ENCODE results near the gene DENND4C.
A peak's percentile ranks its signal among the peaks of the same experiment; 100 is the strongest.
"Not testable (repeated sequence)": the region's sequence is repeated elsewhere in the genome, so short reads cannot be mapped to it uniquely, and the experiment has no call there.

Gene DENND4C

DNA sequence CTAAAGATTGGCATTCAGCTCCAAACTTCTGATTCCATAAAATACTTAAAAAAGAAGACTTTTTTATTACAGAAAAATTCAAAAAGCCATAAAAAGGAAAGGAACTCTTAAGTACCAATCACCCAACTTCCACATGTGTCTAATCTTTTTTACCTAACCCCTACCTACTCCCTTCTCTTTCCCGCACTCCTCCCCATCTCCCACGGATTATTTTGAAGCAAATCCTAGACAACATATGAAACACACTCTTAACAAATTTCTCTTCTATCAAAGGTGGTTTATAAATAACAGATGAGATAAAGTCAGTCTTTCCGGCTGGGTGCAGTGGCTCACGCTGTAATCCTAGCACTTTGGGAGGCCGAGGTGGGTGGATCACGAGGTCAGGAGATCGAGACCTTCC lies 5.9 kb upstream of the DENND4C start:
- DNase-seq (ENCODE audit: low spot score) = no peak

DNA sequence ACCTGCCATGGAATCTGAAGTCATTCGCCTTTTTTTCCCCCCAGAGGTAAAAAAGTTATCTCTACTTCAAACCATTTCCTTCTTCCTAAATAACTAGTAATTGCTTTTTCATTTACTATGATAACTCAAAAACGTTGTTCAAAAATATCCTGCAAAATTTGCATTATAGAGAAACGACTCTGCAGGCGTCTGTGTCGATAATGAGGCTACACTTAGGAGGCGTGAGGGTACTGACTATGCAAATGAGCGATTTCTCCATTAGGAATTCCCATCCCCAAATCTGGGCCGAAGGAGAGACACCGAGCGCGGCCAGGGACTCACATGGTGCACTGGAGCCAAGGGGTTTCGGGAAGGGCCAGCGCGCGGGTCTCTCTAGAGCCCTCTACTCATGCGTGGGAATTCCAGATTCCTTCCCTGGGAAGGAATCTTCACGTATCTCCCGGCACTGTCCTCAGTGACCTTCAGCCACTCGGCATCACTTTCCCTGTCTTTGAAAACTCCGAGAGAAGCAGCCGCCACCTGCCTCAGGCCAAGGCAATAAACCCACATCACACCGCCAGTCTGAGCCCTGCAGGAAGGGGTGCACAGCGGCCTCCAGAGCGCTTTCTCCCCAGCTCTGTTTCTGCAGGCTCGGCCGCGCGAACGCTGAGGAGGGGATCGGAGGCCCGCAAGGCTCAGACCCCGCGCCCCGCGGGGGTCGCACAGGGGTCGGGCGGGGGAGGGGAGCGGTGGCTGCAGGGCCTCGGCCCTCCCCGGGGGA lies 718 bp upstream of the DENND4C start:
- no peak for DNase-seq (ENCODE audit: low spot score)

DNA sequence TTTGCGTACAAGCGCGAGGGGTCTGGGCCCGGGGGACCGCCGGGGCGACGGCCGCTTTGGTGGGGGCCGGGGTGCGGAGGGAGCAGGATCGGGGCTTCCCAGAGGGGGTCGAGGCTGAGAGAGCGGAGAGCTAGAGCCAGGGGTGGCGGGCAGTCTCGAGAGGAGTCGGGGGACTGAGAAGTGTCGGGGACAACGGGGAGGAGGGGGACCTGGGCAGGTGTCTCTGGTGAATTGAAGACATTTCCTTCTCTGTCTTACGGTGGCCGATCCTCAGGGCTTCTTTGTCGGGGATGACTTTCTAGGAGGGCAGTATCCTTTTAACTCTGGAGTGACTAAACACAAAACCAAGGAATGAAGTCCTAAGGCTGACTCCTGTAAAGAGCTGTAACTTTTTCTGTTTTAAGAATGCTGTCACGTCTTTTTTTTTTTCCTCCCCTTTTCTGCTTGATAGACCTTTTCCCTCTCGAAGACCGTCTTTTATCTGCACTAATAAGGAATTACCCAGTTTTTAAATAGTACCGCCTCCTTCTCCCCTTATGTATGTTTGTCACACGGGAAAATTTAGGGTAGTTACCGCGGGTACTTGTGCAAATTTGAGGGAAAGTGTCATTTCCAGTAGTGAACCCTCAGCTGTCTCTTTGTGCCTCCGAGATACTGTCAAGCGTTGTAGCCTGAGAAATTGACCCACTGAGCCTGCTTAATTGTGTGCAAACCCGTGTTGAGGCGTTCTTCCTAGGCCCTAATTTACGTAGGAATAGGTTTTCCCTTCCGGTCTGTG lies 822 bp downstream of the DENND4C start:
- DNase-seq (ENCODE audit: low spot score) = peak; percentile 8

DNA sequence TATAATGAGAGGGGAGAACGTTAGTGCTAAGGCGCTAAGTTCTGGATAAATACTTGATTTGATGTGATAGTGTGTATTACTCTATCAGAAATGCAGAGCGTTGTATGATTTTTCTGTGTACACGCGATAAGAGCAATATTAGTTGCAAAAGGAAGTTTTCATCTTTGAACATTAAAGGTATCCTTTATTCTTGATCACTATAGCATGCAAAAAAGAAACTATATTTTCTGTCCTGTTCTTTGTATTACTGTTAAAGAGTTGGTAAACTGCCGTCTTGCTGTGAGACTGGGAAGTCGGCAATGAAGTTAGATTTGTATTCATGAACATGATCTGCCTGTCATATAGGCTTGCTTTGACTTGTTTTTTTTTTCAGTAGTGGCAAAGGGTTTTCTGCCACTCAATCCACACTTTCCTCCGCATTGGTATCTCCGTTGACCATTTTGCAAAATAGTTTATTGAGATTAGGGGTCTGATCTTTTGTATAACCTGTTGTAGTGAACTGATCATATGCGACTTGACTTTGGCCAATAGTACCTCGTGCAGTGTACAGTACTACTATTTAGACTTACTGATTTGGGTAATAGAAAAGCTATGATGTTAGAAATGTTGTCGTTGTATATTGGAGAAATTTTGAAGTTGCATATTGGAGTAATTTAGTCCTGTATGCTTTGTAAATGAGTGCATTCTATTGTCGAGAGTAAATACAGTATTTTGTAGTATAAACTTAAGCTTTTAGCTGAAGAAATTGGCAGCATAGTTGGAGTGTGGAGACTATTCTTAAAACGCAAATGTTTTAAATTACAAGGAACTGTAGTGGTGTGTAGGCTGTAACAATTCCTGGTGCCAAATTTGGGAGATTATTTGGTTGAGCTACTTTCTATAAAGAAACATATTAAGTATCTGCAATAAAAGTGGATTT lies 1.7 kb downstream of the DENND4C start:
- DNase-seq (ENCODE audit: low spot score) = no peak

DNA sequence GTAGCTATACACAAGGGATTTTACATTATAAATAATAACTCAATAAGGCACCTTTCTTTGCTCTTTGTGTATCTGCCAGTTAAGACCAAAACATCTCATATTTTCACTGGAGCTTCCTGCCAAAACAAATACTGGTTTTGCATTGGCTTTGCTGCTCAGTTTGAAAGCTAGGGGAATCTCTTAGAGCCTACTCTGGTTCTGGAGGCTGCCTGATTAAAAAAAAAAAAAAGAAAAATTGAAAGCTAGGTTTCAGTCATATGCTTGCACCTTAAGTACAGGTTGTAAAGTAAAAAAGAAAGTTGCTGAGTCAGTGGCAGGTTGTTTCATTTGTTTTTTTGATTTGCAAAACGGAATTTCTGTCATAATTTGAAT lies 2.3 kb downstream of the DENND4C start:
- DNase-seq (ENCODE audit: low spot score) = peak; percentile 54

DNA sequence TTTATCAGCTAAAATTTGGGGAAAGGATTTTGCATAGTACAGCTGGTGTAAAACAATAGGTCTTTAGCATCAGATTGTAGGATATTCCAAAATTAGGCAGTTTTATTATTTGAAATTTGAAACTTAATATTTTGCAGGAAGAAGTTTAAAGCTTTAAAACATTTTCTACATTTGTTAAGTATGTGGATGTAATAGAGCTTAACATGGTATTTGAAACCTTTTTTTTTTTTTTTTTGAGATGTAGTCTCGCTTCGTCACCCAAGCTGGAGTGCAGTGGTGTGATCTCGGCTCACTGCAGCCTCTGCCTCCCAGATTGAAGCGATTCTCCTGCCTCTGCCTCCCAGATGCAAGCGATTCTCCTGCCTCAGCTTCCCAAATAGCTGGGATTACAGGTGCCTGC lies 2.9 kb downstream of the DENND4C start:
- no peak for DNase-seq (ENCODE audit: low spot score)

DNA sequence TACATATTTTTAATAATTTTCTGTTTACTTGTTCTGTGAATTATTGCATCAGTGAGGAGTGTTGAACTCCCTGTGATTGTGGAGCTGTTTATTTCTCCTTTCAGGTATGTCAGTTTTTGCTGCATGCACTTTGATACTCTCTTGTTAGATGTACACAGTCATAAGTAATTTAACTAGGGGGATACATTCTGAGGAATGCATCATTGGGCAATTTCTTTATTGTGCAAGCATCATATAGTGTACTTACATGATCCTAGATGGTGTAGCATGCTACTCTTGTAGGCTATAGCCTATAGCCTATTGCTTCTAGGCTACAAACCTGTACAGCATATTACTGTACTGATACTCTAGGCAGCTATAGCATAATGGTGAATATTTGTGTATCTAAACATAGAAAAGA lies 9.5 kb downstream of the DENND4C start:
- DNase-seq (ENCODE audit: low spot score) = no peak

DNA sequence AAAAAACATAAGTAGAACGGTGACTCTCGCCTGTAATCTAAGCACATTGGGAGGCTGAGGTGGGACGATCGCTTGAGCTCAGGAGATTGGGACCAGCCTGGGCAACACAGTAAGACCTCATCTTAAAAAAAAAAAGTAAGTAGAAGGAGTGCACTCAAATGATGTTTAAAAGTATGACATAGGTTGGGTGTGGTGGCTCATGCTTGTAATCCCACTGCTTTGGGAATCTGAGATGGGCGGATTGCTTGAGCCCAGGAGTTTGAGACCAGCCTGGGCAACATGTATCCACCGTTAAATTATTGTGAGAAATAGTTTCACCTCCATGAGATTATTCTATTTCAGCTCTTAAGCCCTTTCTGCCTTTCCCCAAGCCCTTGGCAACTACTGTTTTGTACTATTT lies 11.2 kb downstream of the DENND4C start:
- DNase-seq (ENCODE audit: low spot score) = no peak

DNA sequence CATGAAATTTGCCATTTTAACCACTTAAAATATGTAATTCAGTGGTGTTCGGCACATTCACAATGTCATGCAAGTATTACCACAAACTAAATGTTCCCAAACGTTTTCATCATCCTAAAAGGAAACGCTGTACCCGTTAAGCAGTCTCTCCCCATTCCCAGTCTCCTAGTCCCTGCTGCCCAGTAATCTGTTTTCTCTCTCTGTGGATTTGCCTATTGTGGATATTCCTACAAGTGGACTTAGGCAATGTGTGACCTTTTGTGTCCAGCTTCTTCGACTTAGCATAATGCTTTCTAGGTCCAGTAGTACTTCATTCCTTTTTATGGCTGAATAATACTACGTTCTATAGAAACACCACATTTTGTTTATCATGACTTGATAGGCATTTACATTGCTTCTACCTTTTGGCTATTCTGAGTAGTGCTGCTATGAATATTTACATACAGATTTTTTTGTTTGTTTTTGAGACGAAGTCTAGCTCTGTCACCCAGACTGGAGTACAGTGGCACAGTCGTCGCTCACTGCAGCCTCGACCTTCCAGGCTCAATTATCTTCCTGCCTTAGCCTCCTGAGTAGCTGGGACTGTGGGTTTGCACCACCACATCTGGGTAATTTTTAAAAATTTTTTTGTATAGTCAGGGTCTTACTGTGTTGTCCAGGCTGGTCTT lies 13.0 kb downstream of the DENND4C start:
- no peak for DNase-seq (ENCODE audit: low spot score)

DNA sequence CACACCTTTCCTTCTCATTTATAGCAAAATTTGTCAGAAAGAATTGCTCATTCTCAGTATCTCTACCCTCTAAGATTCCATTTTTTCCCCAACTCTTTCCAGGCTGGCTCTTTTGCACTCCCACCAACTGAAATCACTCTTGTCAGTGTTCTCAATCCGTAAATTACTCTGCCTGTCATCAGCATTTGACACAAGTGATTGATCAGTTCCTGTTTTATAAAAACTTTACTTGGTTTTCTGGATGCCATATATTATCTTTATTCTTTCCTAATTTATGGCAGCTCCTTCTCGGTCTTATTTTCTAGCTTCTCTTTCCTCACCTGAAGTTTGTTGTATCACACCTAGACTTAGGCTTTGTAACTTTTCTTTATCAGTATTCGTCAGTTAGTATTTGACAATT lies 16.4 kb downstream of the DENND4C start:
- DNase-seq (ENCODE audit: low spot score) = no peak

DNA sequence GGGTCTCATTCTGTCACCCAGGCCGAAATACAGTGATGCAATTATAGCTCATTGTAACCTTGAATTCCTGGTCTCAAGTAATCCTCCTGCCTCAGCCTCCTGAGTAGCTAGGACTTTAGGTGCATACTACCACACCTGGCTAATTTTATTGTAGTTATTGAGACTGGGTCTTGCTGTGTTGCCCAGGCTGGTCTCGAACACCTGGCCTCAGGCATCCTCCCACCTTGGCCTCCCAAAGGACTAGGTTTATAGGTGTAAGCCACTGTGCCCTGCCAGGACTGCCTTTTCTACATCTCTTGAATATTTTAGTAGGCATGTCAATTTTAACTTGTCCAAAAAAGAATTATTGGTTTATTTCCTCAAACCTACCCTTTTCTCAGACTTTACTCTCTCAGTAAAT lies 16.9 kb downstream of the DENND4C start:
- no peak for DNase-seq (ENCODE audit: low spot score)

DNA sequence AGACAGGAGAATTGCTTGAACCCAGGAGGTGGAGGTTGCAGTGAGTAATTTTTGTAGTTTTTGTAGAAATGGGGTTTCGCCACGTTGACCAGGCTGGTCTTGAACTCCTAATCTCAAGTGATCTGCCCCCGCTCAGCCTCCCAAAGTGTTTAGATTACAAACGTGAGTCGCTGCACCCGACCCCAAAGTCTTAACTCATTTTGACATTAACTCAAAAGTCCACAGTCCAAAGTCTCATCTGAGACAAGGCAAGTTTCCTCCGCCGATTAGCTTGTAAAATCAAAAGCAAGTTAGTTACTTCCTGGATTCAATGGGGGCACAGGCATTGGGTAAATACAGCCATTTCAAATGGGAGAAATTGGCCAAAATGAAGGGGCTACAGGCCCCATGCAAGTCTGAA lies 19.9 kb downstream of the DENND4C start:
- DNase-seq (ENCODE audit: low spot score) = not testable (repeated sequence)

DNA sequence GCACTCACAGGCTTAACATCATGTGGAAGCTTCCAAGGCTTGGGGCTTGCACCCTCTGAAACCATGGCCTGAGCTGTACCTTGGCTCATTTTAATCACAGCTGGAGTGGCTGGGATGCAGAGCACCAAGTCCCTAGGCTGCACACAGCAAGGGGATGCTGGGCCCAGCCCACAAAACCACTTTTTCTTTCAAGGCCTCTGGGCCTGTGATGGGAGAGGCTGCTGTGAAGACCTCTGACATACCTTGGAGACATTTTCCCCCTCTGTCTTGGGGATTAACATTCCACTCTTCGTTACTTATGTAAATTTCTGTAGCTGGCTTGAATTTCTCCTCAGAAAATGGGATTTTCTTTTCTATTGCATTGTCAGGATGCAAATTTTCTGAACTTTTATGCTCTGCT lies 20.7 kb downstream of the DENND4C start:
- not testable (repeated sequence) for DNase-seq (ENCODE audit: low spot score)

DNA sequence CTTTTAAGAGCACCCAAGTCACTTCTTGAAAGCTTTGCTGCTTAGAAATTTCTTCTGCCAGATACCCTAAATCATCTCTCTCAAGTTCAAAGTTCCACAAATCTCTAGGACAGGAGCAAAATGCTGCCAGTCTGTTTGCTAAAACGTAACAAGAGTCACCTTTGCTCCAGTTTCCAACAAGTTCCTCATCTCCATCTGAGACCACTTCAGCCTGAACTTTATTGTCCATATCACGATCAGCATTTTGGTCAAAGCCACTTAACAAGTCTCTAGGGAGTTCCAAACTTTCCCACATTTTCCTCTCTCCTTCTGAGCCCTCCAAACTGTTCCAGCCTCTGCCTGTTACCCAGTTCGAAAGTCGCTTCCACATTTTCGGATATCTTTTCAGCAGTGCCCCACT lies 21.1 kb downstream of the DENND4C start:
- DNase-seq (ENCODE audit: low spot score) = not testable (repeated sequence)

DNA sequence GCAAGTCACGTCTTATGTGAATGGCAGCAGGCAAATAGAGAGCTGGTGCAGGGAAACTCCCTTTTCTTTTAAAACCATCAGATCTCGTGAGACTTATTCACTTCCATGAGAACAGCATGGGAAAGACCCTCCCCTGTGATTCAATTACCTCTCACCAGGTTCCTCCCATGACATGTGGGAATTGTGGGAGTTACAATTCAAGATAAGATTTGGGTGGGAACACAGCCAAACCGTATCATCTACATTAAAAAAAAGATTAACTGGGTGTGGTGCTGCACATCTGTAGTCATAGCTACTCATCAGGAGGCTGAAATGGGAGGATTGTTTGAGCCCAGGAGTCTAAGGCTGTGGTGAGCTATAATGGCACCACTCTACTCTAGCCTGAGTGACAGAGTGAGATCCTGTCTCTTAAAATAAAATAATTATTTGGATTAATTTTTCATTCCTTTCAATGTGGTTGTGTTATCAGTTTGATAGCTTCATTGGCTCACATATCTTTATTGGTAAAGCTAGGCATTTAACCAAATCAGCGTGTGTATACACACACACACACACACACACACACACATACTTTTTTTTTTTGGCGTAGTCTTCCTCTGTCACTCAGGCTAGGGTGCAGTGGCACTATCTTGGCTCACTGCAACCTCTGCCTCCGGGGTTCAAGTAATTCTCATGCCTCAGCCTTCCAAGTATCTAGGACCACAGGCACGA lies 21.8 kb downstream of the DENND4C start:
- no peak for DNase-seq (ENCODE audit: low spot score)

DNA sequence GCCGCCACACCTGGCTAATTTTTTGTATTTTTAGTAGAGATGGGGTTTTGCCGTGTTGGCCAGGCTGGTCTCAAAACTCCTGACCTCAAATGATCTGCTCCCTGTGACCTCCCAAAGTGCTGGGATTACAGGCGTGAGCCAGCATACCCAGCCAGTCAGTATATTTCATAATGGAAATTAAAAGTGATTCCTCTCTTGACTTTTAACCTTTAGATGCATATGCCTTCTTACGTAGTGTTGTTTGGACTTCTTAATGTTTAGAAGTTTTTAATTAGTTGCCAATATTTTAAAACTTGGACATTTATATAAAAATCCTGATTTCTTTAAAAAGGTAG lies 22.4 kb downstream of the DENND4C start:
- no peak for DNase-seq (ENCODE audit: low spot score)

DNA sequence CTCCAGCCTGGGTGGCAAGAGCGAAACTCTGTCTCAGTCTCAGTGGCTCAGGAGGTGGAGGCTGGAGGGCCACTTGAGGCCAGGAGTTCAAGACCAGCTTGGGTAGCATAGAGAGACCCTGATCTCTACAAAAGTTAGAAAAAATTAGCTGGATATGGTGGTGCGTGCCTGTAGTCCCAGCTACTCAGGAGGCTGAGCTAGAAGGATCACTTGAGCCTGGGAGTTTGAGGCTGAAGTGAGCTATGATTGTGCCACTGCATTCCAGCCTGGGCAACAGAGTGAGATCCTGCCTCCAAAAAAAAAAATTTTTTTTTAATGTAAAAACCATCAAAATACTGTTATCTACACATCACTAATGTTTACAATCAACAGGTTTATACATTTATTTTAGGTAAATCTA lies 24.6 kb downstream of the DENND4C start:
- DNase-seq (ENCODE audit: low spot score) = no peak

DNA sequence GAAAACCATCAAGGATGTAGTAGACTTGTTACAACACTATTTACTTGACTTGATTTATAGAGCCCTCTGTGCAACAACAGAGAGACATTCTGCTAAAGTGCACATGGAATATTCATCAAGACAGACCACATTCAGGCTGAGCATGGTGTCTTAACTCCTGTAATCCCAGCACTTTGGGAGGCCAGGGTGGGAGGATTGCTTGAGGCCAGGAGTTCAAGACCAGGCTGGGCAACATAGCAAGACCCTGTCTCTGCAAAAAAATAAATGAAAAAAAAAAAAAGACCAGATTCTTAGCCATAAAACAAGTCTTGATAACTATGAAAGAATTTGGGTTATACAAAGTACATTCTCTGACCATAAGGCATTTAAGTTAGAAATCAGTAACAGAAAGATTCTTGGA lies 25.3 kb downstream of the DENND4C start:
- DNase-seq (ENCODE audit: low spot score) = no peak

DNA sequence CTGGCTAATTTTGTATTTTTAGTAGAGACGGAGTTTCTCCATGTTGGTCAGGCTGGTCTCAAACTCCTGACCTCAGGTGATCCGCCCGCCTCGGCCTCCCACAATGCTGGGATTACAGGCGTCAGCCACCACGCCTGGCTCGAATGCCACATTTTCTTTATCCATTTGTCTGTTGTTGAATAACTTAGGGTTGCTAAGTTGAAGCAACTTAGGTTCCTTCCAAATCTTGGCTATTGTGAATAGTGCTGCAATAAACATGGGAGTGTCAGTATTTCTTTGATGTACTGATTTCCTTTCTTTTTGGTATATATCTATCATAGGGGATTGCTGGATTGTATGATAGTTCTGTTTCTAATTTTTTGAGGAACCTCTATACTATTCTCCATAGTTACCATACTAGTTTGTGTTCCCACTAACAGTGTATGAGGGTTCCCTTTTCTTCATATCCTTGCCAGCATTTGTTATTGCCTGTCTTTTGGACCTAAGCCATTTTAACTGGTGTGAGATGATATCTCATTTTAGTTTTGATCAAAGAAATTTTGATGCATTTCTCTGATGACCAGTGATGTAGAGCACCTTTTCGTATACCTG lies 29.3 kb downstream of the DENND4C start:
- not testable (repeated sequence) for DNase-seq (ENCODE audit: low spot score)

DNA sequence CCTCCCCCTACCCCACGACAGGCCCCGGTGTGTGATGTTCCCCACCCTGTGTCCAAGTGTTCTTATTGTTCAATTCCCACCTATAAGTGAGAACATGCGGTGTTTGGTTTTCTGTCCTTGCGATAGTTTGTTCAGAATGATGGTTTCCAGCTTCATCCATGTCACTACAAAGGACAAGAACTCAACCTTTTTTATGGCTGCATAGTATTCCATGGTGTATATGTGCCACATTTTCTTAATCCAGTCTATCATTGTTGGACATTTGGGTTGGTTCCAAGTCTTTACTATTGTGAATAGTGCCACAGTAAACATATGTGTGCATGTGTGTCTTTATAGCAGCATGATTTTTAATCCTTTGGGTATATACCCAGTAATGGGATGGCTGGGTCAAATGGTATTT lies 35.1 kb downstream of the DENND4C start:
- not testable (repeated sequence) for DNase-seq (ENCODE audit: low spot score)

DNA sequence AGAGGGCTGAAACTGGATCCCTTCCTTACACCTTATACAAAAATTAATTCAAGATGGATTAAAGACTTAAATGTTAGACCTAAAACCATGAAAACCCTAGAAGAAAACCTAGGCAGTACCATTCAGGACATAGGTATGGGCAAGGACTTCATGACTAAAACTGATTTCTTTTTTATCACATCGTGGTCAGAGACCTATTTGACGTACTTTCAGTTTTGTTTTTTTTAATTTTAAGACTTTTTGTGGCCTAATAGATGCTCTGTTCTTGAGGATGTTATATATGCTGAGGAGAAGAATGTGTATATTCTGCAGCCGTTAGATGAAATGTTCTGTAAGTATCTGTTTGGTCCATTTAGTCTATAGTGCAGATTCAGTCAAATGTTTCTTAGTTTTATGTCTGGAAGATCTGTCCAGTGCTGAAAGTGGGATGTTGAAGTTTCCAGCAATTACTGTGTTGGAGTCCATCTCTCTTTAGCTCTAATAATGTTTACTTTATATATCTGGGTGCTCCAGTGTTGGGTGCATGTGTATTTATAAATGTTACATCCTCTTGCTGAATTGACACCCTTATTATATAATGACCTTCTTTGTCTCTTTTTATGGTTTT lies 36.4 kb downstream of the DENND4C start:
- DNase-seq (ENCODE audit: low spot score) = not testable (repeated sequence)
